Vagina (tissue), 2 donors: ENCODE results near the gene PRKAA1. TPM values are rescaled to one million over a fixed set of nuclear protein-coding genes. Genes with fewer than 3 reads are reported as not detected.

Source experiments
- DNase-seq, 2 donors: peaks; one replicate each; pipeline ENCODE4 v3.0.0-alpha.2; 2017; ENCODE audit errors: extremely low spot score in 2 of 2
- H3K27ac ChIP-seq: fragments of 200-600 bp; sonication (generic); one replicate; pipeline ENCODE4 v1.5.1; 2019
- H3K27me3 ChIP-seq: fragments of 200-600 bp; sonication (generic); one replicate; pipeline ENCODE4 v1.5.1; 2019
- H3K36me3 ChIP-seq, 2 donors: fragments of 200-600 bp; sonication (generic); one replicate each; pipeline ENCODE4 v1.5.1; 2017 to 2019
- H3K4me1 ChIP-seq: fragments of 200-600 bp; sonication (generic); one replicate; pipeline ENCODE4 v1.5.1; 2019
- H3K4me3 ChIP-seq, 2 donors: fragments of 200-600 bp; sonication (generic); 1 replicate in 1 of 2; 2 replicates in 1 of 2; pipeline ENCODE4 v1.5.1; 2016 to 2019
- H3K9me3 ChIP-seq: fragments of 200-600 bp; sonication (generic); one replicate; pipeline ENCODE4 v1.5.1; 2019
- POLR2A ChIP-seq, 2 donors: fragments of 450-650 bp; IDR thresholded peaks; one replicate each; pipeline ENCODE4 v1.6.1; 2017; ENCODE audit warnings: antibody characterized with exemption in 2 of 2, mild to moderate bottlenecking in 2 of 2, moderate library complexity in 2 of 2
- POLR2AphosphoS5 ChIP-seq, 2 donors: sonication (generic); formaldehyde crosslinking; IDR thresholded peaks; one replicate each; pipeline ENCODE4 v1.9.0; 2017; ENCODE audit warnings: antibody characterized with exemption in 2 of 2, mild to moderate bottlenecking in 2 of 2, low read depth in 1 of 2; ENCODE audit not compliant: insufficient read depth in 1 of 2
- intact Hi-C: fragments of 100-400 bp; cut with DNase I; formaldehyde crosslinking; loops from one replicate; pipeline ENCODE4 v1.15.1; 2023
- total RNA-seq: library from RNA; depleted of rRNA; stranded (reverse); fragments of >200 nt; gene quantifications from one replicate; pipeline ENCODE4 v1.2.3, GENCODE V29; 2016
- TF ChIP-seq, protein P1 (sequence below), 3 experiments: fragments of 450-650 bp in 2 of 3; fragments of 200-600 bp in 1 of 3; sonication (generic) in 1 of 3; IDR thresholded peaks; one replicate each; pipeline ENCODE4 v1.5.1; 2017 to 2019; ENCODE audit warnings: antibody characterized with exemption in 3 of 3, mild to moderate bottlenecking in 2 of 3, moderate library complexity in 2 of 3

Gene PRKAA1
- total RNA-seq, 1 donor from 2014 or later = 69.0 TPM

DNA sequence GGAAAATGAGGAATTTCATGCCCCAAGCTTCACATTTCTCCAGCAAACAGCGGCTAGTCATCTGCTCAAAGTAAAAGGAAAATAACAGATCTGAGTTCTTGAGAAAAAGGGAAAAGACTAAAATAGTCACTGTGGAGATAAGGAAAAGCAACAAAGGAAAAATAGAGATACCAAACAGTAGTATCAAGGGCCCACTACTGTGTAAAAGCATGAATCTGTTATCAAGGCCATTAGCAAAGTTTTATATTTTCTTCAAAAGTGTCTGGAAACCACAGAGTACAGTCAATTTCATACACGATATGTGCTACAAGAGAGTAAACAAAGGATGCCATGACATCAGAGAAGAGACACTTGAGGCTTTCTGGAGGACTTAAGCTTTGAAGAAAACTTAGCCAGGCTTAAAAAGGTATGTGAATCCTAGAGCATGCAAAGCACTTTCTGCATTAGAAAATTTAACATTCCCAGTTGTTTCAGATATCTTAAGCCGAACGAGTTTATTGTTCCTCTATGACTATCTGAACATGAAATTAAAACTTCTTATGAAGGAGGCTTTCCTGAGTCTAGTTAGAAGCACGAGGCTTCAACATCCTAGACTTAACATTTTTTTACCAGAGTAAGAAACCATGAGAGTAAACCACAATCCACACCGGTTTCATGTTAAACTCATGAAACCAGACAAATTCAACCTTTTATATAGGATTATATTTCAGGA, 43.6 kb downstream of the PRKAA1 start:
- intact Hi-C loops = loop anchor here (2.0 to 10.0 kb wide), 2 partner anchors 42 to 80 kb away; partner anchors contain the start of gene RPL37
- TF ChIP-seq POLR2AphosphoS5 (IDR thresholded peaks at IDR 0.05; ENCODE audit: insufficient read depth in 1 of 2, low read depth in 1 of 2) (no peak), POLR2A (IDR thresholded peaks at IDR 0.05) (no peak)
- TF ChIP-seq, protein P1, sequence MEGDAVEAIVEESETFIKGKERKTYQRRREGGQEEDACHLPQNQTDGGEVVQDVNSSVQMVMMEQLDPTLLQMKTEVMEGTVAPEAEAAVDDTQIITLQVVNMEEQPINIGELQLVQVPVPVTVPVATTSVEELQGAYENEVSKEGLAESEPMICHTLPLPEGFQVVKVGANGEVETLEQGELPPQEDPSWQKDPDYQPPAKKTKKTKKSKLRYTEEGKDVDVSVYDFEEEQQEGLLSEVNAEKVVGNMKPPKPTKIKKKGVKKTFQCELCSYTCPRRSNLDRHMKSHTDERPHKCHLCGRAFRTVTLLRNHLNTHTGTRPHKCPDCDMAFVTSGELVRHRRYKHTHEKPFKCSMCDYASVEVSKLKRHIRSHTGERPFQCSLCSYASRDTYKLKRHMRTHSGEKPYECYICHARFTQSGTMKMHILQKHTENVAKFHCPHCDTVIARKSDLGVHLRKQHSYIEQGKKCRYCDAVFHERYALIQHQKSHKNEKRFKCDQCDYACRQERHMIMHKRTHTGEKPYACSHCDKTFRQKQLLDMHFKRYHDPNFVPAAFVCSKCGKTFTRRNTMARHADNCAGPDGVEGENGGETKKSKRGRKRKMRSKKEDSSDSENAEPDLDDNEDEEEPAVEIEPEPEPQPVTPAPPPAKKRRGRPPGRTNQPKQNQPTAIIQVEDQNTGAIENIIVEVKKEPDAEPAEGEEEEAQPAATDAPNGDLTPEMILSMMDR (IDR thresholded peaks at IDR 0.05) = no peak
- no peaks in the 10 kb centered on the region for H3K27me3 ChIP-seq

DNA sequence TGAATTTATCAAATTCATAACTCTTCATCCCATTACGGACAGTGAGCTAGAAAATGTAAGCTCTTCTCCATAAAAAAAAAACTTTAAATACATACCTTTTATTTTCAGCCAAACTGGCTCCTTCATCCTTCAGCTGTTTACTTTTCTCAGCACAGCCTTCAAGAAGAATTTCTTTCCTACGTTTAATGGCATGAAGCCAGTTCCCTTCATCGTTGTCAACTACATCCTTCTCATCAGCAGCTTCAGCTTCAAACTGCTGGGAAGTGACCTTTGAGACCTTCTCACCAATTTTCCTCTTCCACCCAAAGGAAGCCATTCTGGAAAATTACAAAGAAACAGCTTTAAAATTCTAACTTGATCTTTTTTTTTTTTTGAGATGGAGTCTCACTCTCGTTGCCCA, 51.5 kb downstream of the PRKAA1 start:
- Histone ChIP-seq H3K36me3 (peaks cover 0 to 7% of the 10 kb centered on the region in 2 donors), H3K27ac (no peak overlapping the region), H3K9me3 (no peaks in the 10 kb centered on the region), H3K4me1 (no peaks in the 10 kb centered on the region), H3K4me3 (no peak overlapping the region), H3K27me3 (no peaks in the 10 kb centered on the region)
- TF ChIP-seq POLR2A (IDR thresholded peaks at IDR 0.05) = no peak
- TF ChIP-seq, protein P1 (IDR thresholded peaks at IDR 0.05) = no peak
- no peak for TF ChIP-seq POLR2AphosphoS5 (IDR thresholded peaks at IDR 0.05; ENCODE audit: insufficient read depth in 1 of 2, low read depth in 1 of 2)
- intact Hi-C loops = no loop called here
- DNase-seq = no peak

More for the DNA sequence above, 43.6 kb downstream of the PRKAA1 start:
- H3K27ac ChIP-seq = peak overlapping the region; percentile 92
- H3K9me3 ChIP-seq = no peaks in the 10 kb centered on the region
- H3K36me3 ChIP-seq = peaks cover 0 to 2% of the 10 kb centered on the region in 2 donors
- H3K4me3 ChIP-seq = peak overlapping the region; percentile 93 to 95
- DNase-seq = no peak
- H3K4me1 ChIP-seq = peaks cover 22% of the 10 kb centered on the region

DNA sequence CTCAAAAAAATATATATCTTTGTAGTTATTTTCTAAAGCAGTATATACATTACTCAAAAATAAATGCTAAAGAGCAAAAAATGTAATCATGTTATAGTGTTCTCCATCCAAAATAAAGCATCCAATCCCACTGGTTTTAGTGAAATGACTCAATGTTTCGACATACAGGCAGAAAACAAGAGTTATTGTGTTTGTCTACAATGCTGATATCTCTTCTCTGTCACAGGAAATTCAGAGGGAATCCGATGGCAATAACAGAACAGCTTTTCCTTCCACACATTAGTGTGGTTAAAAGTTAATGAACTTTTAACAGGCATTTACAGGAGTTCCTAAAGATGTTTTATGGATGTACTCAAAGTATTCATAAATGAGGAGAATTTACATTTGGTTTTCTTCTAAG, 54.4 kb downstream of the PRKAA1 start:
- Histone ChIP-seq H3K27me3 (no peaks in the 10 kb centered on the region), H3K36me3 (peaks cover 0 to 19% of the 10 kb centered on the region in 2 donors), H3K27ac (no peak overlapping the region), H3K4me3 (no peak overlapping the region), H3K9me3 (no peaks in the 10 kb centered on the region), H3K4me1 (no peaks in the 10 kb centered on the region)
- TF ChIP-seq POLR2A (IDR thresholded peaks at IDR 0.05) (no peak), POLR2AphosphoS5 (IDR thresholded peaks at IDR 0.05; ENCODE audit: insufficient read depth in 1 of 2, low read depth in 1 of 2) (no peak)
- TF ChIP-seq, protein P1 (IDR thresholded peaks at IDR 0.05) = no peak
- no peak for DNase-seq
- intact Hi-C loops = no loop called here

DNA sequence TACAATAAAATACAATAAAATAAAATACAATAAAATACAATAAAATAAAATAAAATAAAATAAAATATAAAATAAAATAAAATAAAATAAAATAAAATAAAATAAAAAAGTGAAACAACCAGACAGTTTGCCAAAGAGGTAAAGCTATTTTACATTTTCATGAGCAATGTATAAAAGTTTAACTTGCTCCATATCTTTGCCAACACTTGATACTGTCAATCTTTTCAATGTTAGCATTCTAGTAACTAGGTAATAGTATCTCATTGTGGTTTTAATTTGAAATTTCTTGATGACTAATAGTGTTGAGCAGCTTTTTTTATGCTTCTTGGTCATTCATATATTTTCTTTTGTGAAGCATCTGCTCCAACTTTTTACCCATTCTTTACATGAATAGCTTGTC, 59.7 kb downstream of the PRKAA1 start:
- Histone ChIP-seq H3K27me3 (no peaks in the 10 kb centered on the region), H3K4me1 (peaks cover 12% of the 10 kb centered on the region), H3K9me3 (no peaks in the 10 kb centered on the region), H3K27ac (no peak overlapping the region), H3K36me3 (peaks cover 0 to 13% of the 10 kb centered on the region in 2 donors), H3K4me3 (no peak overlapping the region)
- TF ChIP-seq, protein P1 (IDR thresholded peaks at IDR 0.05) = no peak
- DNase-seq = no peak
- intact Hi-C loops = no loop called here

DNA sequence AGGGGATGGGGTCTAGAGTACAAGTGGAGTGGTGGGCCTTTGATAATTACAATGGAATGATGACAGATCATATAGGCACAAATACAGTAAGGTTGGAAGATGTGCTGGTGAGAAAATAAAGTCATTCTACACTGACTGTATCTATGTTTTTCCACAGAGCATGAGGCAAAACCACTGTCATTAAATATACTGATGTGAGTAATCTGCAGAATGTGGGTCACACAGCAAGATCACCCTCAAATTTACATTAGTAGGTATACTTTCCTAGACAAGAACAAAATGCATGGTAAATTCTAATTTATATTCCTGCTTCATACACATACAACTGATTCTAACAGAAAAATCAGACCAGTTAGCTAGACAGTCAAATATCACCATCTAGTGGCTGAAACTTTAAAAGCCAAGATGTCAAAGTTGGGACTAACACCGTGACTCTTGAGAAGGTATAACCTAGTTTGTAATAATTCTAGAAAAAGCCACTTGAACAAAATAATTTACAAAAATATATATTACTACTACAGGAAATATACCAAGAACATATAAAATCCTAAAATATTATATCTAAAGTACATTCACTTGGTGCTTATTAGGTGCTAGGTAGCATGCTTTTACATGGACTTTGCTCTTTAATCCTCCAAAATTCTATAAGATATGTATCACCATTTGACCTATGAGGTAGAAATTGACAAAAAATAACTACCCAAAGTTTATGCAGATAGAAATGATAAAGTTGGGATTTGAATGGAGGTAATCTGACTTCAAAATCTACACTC, 61.9 kb downstream of the PRKAA1 start:
- intact Hi-C loops = no loop called here
- Histone ChIP-seq H3K36me3 (peaks cover 0 to 8% of the 10 kb centered on the region in 2 donors), H3K9me3 (no peaks in the 10 kb centered on the region), H3K4me3 (no peak overlapping the region), H3K27ac (no peak overlapping the region), H3K27me3 (no peaks in the 10 kb centered on the region), H3K4me1 (peaks cover 15% of the 10 kb centered on the region)
- no peak for DNase-seq
- no peak for TF ChIP-seq POLR2A (IDR thresholded peaks at IDR 0.05)
- TF ChIP-seq, protein P1 (IDR thresholded peaks at IDR 0.05) = peak in 2 of 3 experiments; percentile 29 to 61
